Measurements from ENCODE around the gene SIL1.

GRCh38 chr5:139019211-139019610, 179.0 kb downstream of the SIL1 start:
- TF ChIP-seq CTCF (IDR thresholded peaks at IDR 0.05) (no peak), EP300 (IDR thresholded peaks at IDR 0.05) (no peak)
